Measurements from ENCODE around the gene CLDND2.

The CLDND2 gene

DNA sequence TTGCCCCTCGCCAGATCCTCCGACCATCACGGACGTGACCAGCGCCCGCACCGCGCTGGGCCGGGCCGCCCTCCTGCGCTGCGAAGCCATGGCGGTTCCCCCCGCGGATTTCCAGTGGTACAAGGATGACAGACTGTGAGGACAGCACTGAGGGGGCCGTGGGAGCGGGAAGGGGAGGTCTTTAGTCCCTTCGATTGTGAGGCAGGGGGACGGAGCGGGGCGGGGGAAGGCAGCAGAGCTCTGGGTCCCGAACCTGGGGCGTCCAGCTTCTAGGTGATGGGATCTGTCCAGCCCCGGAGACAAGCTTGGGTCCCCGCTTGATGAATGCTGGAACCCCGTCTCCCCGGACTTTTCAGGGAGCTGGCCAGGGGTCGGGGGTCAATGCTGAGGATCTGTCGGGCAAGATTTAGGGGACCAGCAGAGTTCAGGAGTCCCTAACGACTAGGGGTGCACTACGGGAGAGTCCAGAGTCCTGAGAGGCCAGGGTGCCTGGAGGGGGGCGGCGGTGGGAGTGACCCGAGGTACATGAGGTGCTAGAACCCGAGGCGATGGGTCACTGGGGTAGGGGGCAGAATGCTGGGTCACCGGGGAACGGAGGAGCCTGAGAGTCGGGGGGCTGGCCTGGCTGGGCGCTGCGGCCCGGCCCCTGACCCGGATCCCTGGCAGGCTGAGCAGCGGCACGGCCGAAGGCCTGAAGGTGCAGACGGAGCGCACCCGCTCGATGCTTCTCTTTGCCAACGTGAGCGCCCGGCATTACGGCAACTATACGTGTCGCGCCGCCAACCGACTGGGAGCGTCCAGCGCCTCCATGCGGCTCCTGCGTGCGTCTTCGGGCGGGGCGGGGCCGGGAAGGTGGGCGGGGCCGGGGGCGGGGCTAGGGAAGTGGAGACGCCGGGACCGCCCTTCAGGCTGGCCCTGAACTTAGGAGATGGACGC, 41.5 kb downstream of the CLDND2 start:
- no peak for DNase-seq

DNA sequence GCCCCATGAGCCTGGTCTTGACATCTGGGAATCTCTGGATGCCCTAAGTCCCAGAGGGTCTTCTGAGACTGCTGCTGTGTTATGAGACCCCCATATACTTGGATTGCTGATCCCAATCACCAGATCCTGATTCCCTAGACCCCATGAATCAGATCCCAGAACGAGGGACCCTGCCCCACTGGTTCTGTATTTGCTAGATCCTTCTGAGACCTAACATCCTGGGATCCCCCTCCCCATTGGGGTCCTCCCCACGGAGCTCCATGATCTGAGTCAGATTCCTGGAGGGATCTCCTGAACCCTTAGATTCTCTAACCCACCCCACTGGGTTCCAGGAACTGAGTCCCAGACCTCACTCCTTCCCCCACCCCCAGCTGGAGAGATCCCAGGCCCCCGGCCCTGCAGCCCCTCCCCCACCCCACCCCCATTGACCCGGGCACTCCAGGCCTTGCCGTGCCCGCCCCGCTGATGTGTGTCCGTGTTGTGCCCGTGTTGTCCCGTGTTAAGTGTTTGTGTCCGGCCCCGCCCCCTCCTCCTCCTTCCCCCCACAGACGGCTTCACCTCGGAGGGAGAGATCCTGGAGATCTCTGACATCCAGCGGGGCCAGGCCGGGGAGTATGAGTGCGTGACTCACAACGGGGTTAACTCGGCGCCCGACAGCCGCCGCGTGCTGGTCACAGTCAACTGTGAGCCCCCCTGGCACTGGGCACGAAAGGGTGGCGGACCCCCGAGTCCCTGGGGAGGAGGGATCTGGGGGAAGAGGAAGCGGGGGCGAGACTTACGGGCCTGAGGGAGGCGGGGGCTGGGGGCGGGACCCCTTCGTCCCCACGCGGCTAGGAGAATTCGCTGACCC, 42.4 kb downstream of the CLDND2 start:
- no peak for DNase-seq

DNA sequence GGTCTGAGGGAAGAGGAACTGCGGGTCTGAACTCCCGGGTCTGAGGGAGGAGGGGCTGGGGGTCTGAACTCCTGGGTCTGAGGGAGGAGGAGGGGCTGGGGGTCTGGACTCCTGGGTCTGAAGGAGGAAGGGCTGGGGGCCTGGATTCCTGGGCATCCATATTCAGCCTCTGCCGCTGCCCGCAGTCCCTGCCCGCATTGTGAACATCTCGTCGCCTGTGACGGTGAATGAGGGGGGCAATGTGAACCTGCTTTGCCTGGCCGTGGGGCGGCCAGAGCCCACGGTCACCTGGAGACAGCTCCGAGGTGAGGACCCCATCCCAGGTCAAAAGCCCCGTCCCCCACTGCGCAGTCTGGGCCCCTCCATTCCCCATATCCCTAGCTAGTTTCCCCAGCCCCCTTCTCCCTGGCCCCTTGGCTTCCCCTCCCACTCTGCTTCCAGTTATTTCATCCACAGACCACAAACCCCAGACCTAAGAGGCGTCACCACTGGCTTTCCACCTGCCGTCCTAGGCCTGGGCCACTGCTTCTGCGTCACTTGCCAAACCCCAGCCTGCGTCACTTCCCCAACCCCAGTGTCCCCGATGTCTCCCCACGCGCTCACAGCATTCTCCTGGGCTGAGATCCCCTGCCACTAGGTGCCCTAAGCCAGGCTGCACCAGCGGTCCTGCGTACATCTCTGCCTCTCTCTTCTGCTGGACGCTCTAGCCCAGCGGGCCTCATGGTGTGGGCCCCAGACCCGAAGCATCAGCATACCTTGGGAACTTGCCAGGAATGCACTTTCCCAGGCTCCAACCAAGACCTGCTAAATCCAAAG, 43.4 kb downstream of the CLDND2 start:
- no peak for DNase-seq

DNA sequence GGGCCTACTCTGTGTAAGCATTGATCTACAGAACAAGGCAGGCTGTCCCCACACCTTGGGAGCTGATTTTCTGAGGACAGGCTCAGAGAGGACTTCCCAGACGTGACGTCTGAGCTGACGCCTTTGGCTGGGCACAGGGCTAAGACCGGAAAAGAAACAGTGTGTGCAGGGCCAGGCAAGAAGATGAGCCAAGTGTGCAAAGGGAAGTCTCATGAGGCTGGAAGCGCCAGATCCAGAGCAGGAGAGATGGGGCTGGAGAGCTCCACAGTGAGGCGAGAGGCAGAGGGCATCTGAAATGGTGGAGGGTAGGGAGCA, 44.7 kb downstream of the CLDND2 start:
- DNase-seq = no peak

DNA sequence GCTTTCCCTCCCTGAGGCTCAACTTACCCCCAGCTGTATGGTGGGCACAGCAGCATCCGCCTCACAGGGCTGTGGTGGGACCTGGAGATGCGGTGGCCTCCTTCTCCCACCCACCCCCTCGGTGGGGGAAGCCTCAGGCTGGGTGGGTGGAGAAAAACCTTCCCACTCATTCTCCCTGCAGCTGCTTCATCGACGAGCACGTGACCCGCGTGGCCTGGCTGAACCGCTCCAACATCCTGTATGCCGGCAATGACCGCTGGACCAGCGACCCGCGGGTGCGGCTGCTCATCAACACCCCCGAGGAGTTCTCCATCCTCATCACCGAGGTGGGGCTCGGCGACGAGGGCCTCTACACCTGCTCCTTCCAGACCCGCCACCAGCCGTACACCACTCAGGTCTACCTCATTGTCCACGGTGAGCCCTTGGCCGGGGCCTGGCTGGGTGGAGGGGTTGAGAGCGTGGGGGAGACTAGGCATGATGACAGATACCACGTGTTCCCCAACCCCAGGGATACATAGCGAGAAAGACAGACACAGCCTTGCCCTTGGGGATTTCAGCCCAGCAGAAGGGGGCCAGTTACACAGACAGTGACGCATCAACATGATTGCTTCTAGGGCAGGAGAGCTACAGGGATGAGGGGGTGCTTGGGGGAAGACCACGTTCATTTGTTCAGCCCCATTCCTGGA, 45.2 kb downstream of the CLDND2 start:
- DNase-seq = no peak

DNA sequence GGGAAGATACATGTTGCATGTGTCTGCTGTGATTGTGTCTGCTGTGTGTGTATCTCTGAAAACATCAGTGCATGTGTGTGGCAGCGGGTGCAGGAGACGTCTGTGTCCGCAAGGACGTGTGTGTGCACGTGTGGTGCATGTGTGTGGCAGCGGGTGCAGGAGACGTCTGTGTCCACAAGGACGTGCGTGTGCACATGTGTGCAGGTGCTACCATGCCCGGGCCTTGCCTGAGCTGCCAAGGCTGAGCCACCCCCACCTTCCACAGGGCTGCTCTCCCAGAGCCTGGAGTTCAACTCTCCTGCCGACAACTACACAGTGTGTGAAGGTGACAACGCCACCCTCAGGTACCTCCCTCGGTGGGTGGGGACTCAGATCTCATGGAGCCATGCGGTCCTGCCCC, 47.0 kb downstream of the CLDND2 start:
- DNase-seq = no peak

DNA sequence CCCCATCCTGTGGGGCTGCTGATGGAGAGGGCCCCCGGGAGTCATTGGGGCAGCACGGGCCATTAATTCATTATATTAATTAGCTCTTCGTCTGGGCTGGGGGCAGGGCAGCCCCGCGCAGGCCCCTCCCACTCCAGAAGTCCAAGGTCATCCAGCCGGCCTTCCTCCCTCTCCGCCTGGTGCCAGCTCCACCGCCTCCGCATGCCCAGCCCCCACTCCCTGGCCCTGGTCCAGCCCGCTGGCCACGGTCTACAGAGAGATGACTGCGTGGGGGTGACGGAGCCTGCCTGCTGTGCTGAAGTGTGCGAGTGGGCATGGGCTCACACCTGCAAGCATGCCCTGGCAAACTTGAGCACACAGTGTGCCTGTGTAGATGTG, 48.5 kb downstream of the CLDND2 start:
- no peak for DNase-seq

DNA sequence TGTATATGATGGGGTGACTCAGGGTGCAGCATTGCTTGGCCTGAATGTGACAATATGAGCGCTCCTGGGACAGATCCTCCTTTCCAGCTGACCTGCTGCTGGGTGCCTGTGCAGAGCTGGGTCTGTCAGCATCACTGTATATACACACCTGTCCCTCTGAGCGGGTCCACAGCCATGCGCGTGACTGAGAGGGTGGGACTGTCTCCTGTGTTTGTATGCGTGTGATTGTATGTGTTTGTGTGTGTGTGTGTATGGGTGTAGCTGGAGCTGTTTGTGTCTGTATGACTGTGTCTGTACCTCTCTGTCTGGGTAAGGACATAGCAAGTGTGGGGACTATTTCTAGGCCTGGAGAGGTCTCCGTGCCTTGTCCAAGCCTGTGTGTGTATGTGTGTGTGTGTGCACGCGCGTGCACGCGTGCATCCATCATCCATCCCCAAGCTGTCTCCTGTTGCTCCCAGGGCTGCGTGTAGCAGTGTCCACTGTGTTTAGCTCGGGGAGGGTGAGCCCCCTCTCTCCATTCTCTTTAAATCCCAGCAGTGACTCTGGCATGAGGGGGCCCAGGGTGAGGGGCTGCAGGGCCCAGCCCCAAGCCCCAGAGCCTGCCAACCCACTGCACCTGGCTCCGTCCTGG, 49.0 kb downstream of the CLDND2 start:
- no peak for DNase-seq

DNA sequence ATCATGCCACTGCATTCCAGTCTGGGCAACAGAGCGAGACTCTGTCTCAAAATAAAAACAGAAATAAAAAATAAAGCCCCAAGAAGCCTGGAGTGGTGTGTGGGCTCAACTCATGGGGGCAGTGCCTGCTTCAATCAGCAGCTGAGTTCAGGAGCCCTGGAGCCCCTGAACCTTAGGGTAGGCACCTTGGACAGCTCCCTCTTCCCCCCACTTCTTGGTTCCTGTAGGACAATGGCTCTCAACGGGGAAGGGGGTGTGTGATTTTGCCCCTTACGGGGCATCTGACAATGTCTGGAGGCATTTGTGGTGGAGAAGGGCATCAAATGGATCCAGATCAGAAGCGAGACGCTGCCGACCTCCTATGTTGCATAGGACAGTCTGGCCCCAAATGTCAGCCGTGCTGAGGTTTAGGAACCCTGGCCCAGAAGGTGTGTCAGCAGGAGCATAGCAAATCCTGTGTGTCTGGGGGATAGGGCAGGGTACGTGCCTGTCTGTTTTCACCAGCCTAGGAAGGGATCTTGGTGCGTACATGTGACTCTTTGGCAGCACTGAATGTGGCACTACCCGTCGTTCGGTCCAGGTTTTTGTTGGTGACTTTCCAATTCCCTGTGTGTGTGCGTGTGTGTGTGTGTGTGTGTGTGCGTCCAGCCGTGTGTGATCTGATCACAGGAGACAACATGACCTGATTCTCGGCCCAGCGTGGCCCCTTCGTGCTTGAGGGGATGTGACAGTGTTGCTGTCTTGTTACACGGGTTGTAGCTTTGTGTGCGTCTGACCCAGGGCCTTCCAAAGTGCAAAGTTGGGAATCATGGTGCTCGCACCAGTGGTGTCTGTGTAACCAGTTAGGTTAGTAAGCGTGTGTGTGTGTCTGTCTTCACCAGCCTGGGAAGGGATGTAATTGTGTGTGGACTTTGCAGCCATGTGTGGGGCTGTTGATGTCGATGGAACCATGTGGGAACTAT, 49.8 kb downstream of the CLDND2 start:
- DNase-seq = peak; percentile 66 to 88

DNA sequence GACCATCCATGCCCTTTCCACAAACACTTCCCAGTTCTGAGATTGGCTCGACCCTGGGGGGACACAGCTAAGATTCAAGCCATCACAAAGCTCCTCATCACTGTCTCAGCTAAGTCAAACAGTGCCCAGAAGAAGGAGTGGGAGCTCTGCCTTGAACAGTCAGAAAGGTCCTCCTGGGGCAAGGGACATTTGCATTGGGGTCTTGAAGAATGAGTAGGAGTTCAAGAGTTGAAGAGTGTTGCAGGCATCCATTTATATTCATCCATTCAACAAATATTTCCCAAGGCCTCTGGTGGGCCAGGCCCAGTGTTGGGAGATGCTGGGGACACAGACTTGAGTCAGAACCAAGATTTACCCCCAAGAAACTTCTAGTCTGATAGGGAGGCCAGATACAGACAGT, 50.8 kb downstream of the CLDND2 start:
- DNase-seq = no peak

DNA sequence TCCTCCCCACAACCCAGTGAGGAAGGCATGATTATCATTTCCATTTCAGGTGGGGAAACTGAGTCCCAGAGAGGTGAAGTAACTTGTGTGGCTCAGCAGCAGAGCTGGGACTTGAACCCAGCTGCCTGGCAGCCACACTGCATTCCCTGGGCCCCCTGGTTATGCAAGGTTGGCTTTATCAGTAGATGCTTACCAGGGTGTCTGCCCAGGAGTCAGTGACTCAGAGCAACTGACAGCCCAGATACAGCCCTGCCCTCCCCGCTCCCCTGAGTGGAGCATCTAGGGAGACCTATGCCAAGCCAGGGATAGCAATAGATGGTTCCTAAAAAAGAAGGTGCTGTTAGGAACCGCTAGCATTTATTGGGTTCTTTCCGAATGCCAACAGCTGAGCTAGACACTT, 51.4 kb downstream of the CLDND2 start:
- DNase-seq = no peak

Data from cerebellar nuclear complex (tissue), 1 donor.